DMS 273 treated with DMSO at 0.1 percent for 48 hours (cell line): ENCODE results near the gene TGFA.

ENCODE experiments used
- DNase-seq: peaks from one replicate; lab custom pipeline; 2025; lab: John Stamatoyannopoulos, UW

Gene TGFA

GRCh38 chr2:70553584-70554337, at the start of gene TGFA:
TSS of gene TGFA (minus strand) at chr2:70553826. CDS start at chr2:70553767, 59 bp downstream.
- peak; percentile 46 for DNase-seq

DNA sequence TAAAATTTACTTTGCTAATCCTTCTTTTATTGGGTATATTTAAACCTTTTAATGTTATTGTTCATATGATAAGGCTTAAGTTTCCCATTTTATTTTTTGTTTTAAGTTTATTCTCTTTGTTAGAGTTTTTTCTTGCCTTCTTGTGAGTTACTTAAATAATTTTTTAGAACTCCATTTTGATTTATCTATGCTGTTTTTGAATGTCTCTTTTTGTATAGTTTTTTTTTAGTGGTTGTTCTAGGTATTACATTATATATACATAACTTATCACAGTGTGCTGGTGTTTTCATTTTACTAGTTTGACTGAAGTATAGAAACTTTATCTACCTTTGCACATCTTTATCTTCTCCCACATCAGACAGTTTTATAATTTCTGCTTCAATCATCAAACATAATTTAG, 49.4 kb upstream of the TGFA start:
- DNase-seq: no peak

DNA sequence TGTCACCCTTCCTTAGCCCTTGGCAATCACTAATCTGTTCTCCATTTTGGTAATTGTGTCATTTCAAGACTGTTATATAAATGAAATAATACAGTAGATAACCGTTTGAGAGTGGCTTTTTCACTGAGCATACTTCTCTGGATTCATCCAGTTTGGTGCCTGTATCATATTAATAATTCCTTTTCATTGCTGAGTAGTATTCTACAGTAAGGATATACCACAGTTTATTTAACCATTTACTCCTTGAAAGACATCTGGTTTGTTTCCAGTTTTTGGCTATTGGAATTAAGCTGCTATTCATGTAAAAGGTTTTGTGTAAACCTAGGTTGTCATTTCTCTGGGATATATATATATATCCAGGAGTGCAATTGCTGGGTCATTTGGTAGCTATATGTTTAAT, 44.6 kb upstream of the TGFA start:
- DNase-seq: no peak

DNA sequence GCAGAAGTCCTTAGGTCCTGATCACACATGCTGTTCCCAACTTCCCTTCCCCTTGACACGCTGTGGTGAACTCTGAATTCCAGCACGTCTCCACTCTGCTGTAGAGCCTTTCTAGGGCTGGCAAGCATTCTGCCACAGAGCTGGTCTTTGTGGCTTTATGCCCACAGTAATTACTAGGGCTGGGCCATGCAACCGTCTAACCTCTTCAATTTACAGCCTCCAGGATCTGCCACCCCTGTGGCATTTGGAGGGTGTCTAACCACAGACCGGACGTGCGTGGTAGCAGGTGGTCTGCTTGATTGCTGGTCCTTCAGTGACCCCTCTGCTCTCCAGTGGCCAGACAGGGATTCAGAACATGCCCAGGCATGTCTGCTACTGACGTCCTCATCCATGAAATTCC, 43.1 kb upstream of the TGFA start:
- DNase-seq: no peak

DNA sequence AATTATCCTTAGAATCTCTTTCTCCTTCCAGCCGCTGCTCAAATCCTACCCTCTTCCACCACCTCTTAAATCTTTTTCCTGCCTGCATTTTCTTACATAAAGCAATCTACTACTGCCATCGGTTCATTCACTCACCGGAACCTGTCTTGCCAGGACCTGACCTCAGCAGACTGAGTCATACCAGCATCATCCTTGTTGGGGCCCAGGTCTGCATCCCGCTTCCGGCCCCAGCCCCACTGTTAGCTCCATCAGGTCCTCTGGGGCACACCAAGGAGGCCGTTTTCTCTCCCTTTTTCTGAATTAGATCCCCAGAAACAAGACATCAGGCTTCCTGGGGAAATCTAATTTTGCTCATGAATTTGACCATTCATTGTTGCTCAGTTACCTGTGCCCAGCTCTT, 42.7 kb upstream of the TGFA start:
- no peak for DNase-seq

DNA sequence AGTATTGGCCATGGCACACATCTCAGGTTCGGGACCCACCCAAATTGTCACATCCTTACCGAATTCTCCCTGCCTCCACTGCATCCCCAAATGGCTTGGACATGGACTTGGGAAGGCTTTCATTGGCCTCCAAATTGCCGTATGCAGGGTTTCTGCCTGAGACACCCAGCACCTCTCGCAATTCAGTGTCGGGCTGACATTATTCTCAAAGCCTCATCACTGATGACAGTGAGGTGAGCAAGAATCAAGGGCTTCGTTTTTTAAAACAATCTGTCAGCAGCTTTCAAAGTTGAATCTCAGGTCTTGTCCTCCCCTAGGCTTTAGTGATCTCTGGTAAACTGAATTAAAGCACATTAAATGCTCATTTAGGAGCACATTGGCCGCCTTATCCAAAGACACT, 29.5 kb upstream of the TGFA start:
- no peak for DNase-seq

DNA sequence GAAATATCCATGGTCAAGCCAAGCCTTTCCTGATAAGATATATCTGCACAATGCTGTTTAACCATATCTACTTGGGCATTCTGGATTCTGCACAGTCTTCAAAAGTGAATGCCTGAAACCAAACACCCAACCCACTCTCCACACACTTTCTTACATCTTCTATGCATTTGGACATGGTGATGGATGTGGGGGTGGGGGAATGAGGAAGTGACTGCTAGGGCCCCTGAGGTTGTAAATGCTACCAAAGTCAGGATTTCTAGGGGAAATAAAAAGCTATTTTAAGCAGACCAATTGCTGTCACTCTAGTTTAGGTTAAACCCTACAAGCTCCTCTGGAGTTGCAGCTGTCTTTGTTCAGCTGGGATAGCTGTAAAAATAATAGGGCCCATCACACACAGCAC, 26.7 kb upstream of the TGFA start:
- no peak for DNase-seq

- DNase-seq: no peak
Measured at GRCh38 chr2:70574618-70575017, 21.0 kb upstream of the TGFA start.

- DNase-seq: no peak
Measured at GRCh38 chr2:70574109-70574508, 20.5 kb upstream of the TGFA start.

GRCh38 chr2:70570041-70570661, 16.5 kb upstream of the TGFA start:
- no peak for DNase-seq

DNA sequence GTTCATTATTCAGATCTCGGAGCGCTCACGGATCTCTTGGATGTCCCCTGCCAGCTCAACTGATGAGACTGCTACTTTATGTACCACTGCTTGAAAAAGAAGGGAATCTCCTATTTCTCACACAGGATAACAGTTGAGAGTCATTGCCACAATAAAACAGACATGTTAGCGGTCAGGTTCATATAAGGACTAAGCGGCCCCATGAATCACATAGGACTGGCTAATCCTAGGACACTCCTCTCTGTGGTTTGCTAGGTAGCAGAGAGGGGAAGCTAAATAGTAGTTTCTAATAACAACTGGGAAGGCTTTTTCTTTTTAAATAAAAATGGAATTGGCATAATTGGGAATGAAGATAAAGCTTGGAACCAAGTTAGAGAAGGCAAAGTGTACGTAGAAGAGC, 15.9 kb upstream of the TGFA start:
- DNase-seq: no peak

GRCh38 chr2:70566906-70567305, 13.3 kb upstream of the TGFA start:
- no peak for DNase-seq

GRCh38 chr2:70566464-70566863, 12.8 kb upstream of the TGFA start:
- DNase-seq: no peak

- DNase-seq: no peak
Measured at GRCh38 chr2:70565039-70565731, 11.6 kb upstream of the TGFA start.

DNA sequence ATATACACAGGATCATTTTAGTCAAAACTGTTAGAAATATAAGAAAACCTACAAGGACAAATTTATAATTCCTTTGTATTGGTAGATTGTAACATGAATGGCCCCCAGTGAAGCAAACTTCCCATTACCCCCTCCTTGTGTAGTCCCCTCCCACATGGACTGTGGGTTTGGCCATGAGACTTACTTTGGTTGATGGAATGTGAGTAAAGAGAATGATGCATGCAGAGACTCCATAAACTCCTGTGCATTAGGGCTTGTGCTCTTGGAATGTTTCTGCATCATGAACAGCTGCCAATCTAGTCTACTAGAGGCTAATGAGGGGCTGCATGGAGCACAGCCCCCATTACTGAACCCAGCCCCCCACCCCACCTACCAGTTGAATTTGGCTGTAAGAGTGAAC, 8.3 kb upstream of the TGFA start:
- no peak for DNase-seq

DNA sequence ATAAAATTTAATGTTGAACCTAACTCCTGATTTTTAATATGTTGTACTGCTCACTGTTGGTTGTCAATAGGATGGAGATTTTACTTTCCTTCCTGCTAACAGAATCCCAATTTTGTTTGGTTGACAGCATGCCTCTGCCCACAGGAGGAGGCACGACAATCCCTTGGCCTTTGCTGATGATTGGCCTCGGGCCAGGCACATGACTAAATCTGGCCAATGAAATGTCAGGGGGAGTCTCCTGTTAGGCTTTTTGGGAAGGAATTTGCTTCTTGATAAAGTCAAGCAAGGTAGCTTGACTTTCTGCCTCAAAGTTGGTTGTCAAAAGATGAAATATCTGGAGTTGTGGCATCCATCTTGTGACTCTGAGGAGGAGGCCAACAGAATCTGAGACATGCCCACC, 6.8 kb upstream of the TGFA start:
- no peak for DNase-seq

DNA sequence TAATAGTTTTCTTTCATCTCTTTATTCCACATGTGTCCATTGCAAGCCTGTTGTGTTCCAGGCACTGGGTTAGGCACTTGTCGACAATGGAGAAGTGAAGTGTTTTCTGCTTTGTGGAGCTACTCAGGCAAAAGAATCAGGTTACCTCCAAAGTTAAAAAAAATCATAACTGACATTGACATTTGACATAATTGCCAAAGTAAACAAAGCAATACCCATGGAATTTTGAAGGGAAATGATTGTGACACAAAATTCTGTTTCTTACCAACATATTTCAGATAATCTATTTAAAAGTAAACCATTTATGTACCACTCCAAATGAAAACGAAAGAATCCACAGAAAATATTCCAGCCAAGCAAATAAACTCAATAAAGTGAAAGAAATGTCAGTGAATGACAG, 6.4 kb upstream of the TGFA start:
- DNase-seq: no peak

- DNase-seq: no peak
Measured at GRCh38 chr2:70558195-70558808, 4.7 kb upstream of the TGFA start.

- DNase-seq: no peak
Measured at GRCh38 chr2:70557171-70557838, 3.7 kb upstream of the TGFA start.

DNA sequence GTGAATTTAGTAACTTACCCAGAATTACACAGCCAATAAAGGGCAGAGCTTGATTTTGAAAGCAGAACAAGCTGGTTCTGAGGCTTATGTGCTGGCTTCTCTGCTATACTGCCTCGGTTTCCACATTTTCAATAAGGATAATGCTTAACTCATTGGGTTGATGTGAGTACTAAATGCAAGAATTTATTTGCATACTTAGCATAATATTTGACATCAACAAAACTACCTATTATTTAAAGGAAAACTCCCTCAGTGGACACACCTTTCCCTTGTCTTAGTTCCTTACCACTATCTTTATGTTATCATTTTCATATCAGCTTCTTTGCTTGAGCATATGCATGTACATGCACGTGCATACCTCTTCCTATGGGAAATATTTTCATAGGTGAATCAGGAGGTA, 3.0 kb upstream of the TGFA start:
- no peak for DNase-seq

- no peak for DNase-seq
Measured at GRCh38 chr2:70554338-70554892, 789 bp upstream of the TGFA start.

- no peak for DNase-seq
Measured at GRCh38 chr2:70553334-70553583, 367 bp downstream of the TGFA start.
